PC-3 (cell line): ENCODE data around the gene RIC1.

ENCODE experiments used
- CTCF ChIP-seq: fragments of 300-600 bp; sonication (generic); conservative IDR thresholded peaks from 2 replicates; pipeline ENCODE4 v1.5.1; 2017; ENCODE audit warnings: antibody characterized with exemption, low read depth, mild to moderate bottlenecking, low read length
- EZH2 ChIP-seq: fragments of 300-600 bp; sonication (generic); IDR thresholded peaks from one replicate; pipeline ENCODE4 v1.6.1; 2017; ENCODE audit warnings: antibody characterized with exemption, mild to moderate bottlenecking, low read length; ENCODE audit not compliant: unreplicated experiment
- EZH2phosphoT487 ChIP-seq: fragments of 300-600 bp; sonication (generic); IDR thresholded peaks from 2 replicates; pipeline ENCODE4 v1.6.1; 2018; ENCODE audit warnings: mild to moderate bottlenecking, antibody characterized with exemption, low read length, borderline replicate concordance

- TF ChIP-seq EZH2 (no peak), CTCF (no peak), EZH2phosphoT487 (no peak)
These were observed 120.4 kb downstream of the RIC1 start for GRCh38 chr9:5749306-5749705.
